Stomach (tissue), 4 donors: Measurements from ENCODE around the gene SMCO4.

Experiments used
- CTCF ChIP-seq, 7 experiments: fragments of 450-650 bp in 4 of 7; fragments of 200-600 bp in 3 of 7; sonication (generic) in 3 of 7; IDR thresholded peaks; one replicate each; pipeline ENCODE4 v1.5.1; 2016 to 2019; ENCODE audit warnings: antibody characterized with exemption in 7 of 7, control low read depth in 2 of 7, mild to moderate bottlenecking in 1 of 7
- POLR2A ChIP-seq, 4 donors: fragments of 450-650 bp; IDR thresholded peaks; one replicate each; pipeline ENCODE4 v1.6.1; 2016; ENCODE audit warnings: antibody characterized with exemption in 4 of 4, control low read depth in 2 of 4, mild to moderate bottlenecking in 1 of 4, moderate library complexity in 1 of 4

- no peak for TF ChIP-seq CTCF (IDR thresholded peaks at IDR 0.05)
- TF ChIP-seq POLR2A (IDR thresholded peaks at IDR 0.05): no peak
Measured at GRCh38 chr11:93524858-93525257, 18.3 kb downstream of the SMCO4 start.
